HG03442 (cell line): Measurements from ENCODE around the gene SLC9A8.

Source experiments
- ATAC-seq: cut with Tn5 transposase; IDR thresholded peaks from one replicate; pipeline ENCODE4 v1.9.1; 2021; ENCODE audit warnings: mild to moderate bottlenecking, moderate library complexity; ENCODE audit not compliant: unreplicated experiment

The SLC9A8 gene

GRCh38 chr20:49913399-49914047 lies 100.9 kb downstream of the SLC9A8 start:
- ATAC-seq = no peak

- no peak for ATAC-seq
These were observed 101.9 kb downstream of the SLC9A8 start for GRCh38 chr20:49914310-49915117.

DNA sequence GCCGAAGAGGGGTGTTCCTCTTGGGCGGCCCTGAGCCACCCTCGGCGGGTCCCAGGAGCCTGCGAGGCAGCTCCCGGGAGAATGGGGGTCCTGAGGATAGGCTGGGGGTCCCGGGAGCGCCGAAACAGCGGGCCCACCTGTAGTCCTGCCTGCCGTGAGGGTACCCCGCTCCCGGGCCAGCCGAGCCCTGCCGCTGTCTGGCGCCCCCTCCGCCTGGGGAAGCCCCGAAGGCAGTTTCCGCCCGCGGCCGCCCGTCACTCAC lies 102.4 kb downstream of the SLC9A8 start:
- peak; percentile 24 for ATAC-seq

GRCh38 chr20:49915380-49916145 lies 102.9 kb downstream of the SLC9A8 start, which contains the start of gene SPATA2:
SPATA2 (minus strand) TSS chr20:49915529; CDS start chr20:49908490, 7,039 bp downstream.
- peak; percentile 76 for ATAC-seq

- no peak for ATAC-seq
These were observed 103.7 kb downstream of the SLC9A8 start for GRCh38 chr20:49916146-49917002.

DNA sequence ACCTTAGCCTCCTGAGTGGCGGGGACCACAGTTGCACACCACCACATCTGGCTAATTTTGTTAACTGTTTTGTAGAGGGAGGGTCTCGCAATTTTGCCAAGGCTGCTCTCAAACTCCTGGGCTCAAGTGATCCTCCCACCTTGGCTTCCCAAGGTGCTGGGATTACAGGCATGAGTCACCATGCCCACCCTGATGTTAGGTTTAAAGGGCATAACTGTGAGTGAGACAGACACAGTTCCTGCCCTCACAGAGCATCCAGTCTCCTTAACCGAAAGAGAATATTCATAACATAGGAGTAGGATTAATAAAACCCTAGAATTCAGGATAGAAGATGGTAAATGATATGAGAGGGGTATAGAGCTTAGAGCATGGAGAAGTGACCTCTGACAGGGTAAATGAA lies 105.8 kb downstream of the SLC9A8 start:
- ATAC-seq = no peak

DNA sequence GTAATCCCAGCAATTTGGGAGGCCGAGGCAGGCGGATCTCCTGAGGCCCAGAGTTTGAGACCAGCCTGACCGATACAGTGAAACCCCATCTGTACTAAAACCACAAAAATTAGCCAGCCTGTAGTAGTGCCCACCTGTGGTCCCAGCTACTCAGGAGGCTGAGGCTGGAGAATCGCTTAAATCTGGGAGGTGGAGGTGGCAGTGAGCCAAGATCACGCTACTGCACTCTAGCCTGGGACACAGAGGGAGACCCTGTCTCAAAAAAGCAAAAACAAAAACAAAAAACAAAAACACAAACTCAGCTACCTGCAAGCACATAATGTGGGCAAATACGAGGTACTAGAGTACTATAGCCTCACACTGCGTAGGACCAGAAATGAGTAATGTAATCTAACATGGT lies 106.4 kb downstream of the SLC9A8 start:
- no peak for ATAC-seq

DNA sequence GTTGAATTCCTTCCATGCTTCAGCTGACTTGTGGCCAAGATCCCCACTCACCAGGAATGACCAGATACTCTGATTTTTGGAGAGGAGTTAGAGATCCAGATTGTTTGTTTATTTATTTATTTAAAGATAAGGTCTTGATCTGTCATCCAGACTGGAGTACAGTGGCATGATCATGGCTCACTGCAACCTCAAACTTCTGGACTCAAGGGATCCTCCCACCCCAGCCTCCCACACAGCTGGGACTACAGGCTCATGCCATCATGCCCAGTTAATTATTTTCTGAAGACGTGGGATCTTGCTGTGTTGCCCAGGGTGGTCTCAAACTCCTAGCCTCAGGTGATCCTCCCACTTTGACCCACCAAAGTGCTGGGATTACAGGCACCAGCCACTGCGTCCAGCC lies 106.8 kb downstream of the SLC9A8 start:
- no peak for ATAC-seq

- no peak for ATAC-seq
These were observed 111.6 kb downstream of the SLC9A8 start for GRCh38 chr20:49924247-49924646.

- ATAC-seq = no peak
These were observed 113.3 kb downstream of the SLC9A8 start for GRCh38 chr20:49925901-49926454.

DNA sequence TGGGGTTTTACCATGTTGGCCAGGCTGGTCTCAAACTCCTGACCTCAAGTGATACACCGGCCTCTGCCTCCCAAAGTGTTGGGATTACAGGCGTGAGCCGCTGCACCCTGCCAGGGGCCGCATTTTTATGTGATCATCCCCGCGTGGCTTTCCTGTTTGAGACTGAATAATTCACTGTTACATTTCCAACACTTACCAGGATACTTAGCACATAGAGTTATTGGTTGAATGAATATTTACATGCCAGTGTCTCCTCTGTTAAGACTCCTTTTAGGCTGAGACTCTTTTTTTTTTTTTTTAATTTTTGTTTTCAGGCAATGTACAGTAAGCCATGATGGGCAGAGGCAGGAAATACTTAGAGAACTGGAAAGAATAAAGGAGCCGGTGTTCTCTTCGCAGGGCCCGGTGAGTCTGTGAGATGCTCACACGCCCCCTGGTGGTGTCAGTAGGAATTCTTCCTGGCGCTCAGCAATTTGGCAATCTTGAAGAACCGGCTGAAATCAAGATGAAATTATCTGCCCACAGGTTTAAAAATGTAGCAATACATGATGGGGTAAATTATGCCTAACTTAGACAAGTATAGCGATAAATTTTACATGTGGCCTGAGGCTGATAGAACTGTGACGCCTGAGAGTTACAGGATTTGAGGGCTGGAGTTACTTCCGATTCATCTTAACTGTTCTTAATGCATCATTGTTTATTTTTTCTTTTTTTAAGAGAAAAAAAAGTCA lies 115.9 kb downstream of the SLC9A8 start:
- ATAC-seq = no peak

DNA sequence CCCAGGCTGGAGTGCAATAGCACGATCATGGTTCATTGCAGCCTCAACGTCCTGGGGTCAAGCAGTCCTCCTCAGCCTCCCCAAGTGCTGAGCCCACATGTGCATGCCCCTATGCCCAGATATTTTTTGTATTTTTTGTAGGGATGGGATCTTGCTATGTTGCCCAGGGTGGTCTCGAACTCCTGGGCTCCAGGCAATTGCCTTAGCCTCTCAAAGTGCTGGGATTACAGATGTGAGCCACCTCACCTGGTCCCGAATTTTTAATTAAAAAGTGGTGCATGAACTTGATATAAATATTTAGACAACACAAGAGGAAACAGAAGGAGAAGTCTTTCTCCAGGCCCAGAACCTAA lies 116.5 kb downstream of the SLC9A8 start:
- no peak for ATAC-seq

GRCh38 chr20:49935746-49936152 lies 123.1 kb downstream of the SLC9A8 start:
- ATAC-seq = no peak

- peak; percentile 72 for ATAC-seq
These were observed 123.8 kb downstream of the SLC9A8 start, which contains the start of gene RNF114 for GRCh38 chr20:49936153-49937026. RNF114 (plus strand) TSS chr20:49936397; CDS start chr20:49936413, 16 bp downstream.

DNA sequence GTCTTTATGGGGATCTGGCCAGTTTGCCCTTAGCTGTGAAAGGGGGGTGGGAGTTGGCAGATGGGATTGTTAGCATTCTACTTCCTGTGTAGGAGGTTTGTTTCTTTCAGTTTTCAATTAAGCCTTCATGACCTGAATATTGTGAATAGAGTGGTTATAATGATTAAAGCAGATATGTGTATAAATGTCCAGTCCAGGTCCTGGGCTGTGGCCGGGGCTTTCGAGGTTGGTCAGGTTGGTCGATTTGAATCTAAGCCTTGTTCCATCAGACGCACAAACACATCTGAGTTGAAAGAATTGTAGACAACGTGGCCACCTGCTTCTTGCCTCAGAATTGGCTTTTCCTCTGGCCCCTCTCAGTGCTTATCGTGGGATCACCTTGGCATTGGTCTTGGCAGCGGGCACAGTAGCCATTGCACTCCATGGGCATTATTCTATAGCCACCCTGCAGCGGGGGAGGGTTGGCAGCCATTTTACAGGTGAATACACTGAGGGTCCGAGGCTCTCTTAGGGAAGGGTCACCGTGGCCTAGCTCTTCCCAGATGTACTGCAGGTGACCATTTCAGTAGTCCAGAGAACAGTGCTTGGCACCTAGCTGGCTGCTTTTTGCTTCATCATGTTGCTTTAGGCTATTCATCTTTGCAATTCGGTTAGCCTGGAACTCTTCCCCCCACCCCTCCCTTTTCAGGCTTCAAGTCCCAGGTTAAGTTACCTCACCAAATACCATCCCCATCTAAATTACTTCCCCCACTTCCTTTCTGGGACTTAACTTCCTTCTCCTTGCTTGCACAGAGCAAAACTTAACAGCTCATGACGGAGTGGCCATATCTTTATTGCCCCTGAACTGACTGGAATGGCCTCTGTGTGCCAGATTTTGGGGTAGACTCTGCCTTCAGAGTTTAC lies 124.7 kb downstream of the SLC9A8 start:
- ATAC-seq = no peak

- no peak for ATAC-seq
These were observed 125.8 kb downstream of the SLC9A8 start for GRCh38 chr20:49938173-49939163.

- no peak for ATAC-seq
These were observed 128.8 kb downstream of the SLC9A8 start for GRCh38 chr20:49941456-49941855.
